Ovary (tissue), 9 donors: Measurements from ENCODE around the gene LGR4. TPM values are rescaled to one million over a fixed set of nuclear protein-coding genes. Genes with fewer than 3 reads are reported as not detected.

Experiments
- DNase-seq, 5 donors: peaks; one replicate each; pipeline ENCODE4 v3.0.0-alpha.2; 2019 to 2020
- H3K27ac ChIP-seq, 2 donors: fragments of 200-600 bp; one replicate each; pipeline versions ENCODE4 v1.5.1 to v1.8.0; 2019 to 2022
- H3K27me3 ChIP-seq: fragments of 200-600 bp; one replicate; pipeline ENCODE4 v1.8.0; 2022
- H3K36me3 ChIP-seq: fragments of 200-600 bp; sonication (generic); one replicate; pipeline ENCODE4 v1.5.1; 2019
- H3K4me1 ChIP-seq: one replicate; pipeline ENCODE4 v1.8.1; 2013; ENCODE audit warnings: mild to moderate bottlenecking, moderate library complexity; ENCODE audit not compliant: insufficient read depth
- H3K4me3 ChIP-seq: fragments of 200-600 bp; sonication (generic); one replicate; pipeline ENCODE4 v1.5.1; 2017
- H3K9me3 ChIP-seq, 2 donors: fragments of 200-600 bp in 1 of 2; sonication (generic) in 1 of 2; one replicate each; pipeline versions ENCODE4 v1.5.1 to v1.8.1; 2013 to 2019; ENCODE audit warnings: mild to moderate bottlenecking in 1 of 2, moderate library complexity in 1 of 2
- CTCF ChIP-seq, 3 donors: fragments of 450-650 bp in 2 of 3; fragments of 200-600 bp in 1 of 3; IDR thresholded peaks; one replicate each; pipeline versions ENCODE4 v1.5.1 to v1.8.0; 2016 to 2022; ENCODE audit warnings: antibody characterized with exemption in 3 of 3, mild to moderate bottlenecking in 1 of 3
- EP300 ChIP-seq: sonication (generic); formaldehyde crosslinking; IDR thresholded peaks from one replicate; pipeline ENCODE4 v1.6.1; 2017; ENCODE audit warnings: antibody characterized with exemption
- POLR2A ChIP-seq: fragments of 450-650 bp; IDR thresholded peaks from one replicate; pipeline ENCODE4 v1.6.1; 2017; ENCODE audit warnings: antibody characterized with exemption, mild to moderate bottlenecking, moderate library complexity
- WGBS, 3 donors: extraction: QIAGEN DNeasy Blood & Tissue Kit in 1 of 3; methylation state at CpG; one replicate each; pipeline versions ENCODE4 v1.1.5 to v1.1.7; 2013 to 2017; 5-methylcytosine and 5-hydroxymethylcytosine counted together
- intact Hi-C, 4 donors: fragments of 100-400 bp; cut with DNase I; formaldehyde crosslinking; loops; one replicate each; pipeline versions ENCODE4 v1.11.0 to v1.15.1; 2022 to 2023
- polyA plus RNA-seq, 2 donors: library from polyadenylated mRNA; stranded (reverse); fragments of 200-250 nt in 1 of 2; fragments of 350-450 nt in 1 of 2; fragmentation: Illumina TruSeq in 1 of 2; extraction: RNeasy Lipid Tissue Mini Kit (QIAGEN cat#74804) in 1 of 2; gene quantifications; one replicate each; pipeline ENCODE4 v1.2.3, GENCODE V29; 2013 to 2014
- total RNA-seq, 7 donors: library from RNA; depleted of rRNA in 2 of 7; stranded (reverse); fragments of >200 nt in 2 of 7; fragmentation: NEBNext Ultra II Directional in 3 of 7; extraction: Animal tissue kit (Norgen Biotek cat#: 25700) in 3 of 7; gene quantifications; one replicate each; pipeline versions ENCODE4 v1.1.0 to v1.2.4, GENCODE V29; 2016 to 2023
- donor health status: DM: no; HTN: no; CAD: no; lungs with moderate emphysema.
- donor health status: DM: no; HTN: no; CAD: no.
- donor health status: Bipolar disorder and iron deficiency.
- donor health status: DM: yes; HTN: yes; CAD: no.
- donor health status: DM: no; HTN: no; CAD: no.
- donor health status: DM: yes; HTN: yes; CAD: no.

LGR4 gene
- total and polyA plus RNA-seq, 9 donors, result 15.3 to 51.1 (median 32.3) TPM

- H3K9me3 ChIP-seq, result no peaks in the 10 kb centered on the region
- H3K27me3 ChIP-seq, result no peaks in the 10 kb centered on the region
- H3K4me1 ChIP-seq, result peaks cover 5% of the 10 kb centered on the region
- WGBS, 3 donors, result 29 to 48% (median 39%) methylated on average over 3 of the region's 3 CpGs
- peak overlapping the region; percentile 8 for H3K4me3 ChIP-seq
- TF ChIP-seq CTCF (IDR thresholded peaks at IDR 0.05), result no peak
- TF ChIP-seq EP300, result no peak
- no peak for TF ChIP-seq POLR2A
- H3K27ac ChIP-seq, result no peak overlapping the region
- no peaks in the 10 kb centered on the region for H3K36me3 ChIP-seq
- intact Hi-C loops, result loop anchor here in 2 of 4 donors (10.0 kb wide), 1 partner anchor 75 kb away; no protein-coding TSS in a partner anchor
- DNase-seq, result no peak
These were observed 2.4 kb downstream of the LGR4 start for GRCh38 chr11:27470166-27470565.

GRCh38 chr11:27468995-27469695, 3.4 kb downstream of the LGR4 start:
- Histone ChIP-seq H3K27me3 (no peaks in the 10 kb centered on the region), H3K36me3 (no peaks in the 10 kb centered on the region), H3K9me3 (no peaks in the 10 kb centered on the region), H3K4me1 (peaks cover 7% of the 10 kb centered on the region), H3K4me3 (peak overlapping the region; percentile 4), H3K27ac (no peak overlapping the region)
- TF ChIP-seq POLR2A, result no peak
- no peak for TF ChIP-seq EP300
- no peak for TF ChIP-seq CTCF (IDR thresholded peaks at IDR 0.05)
- intact Hi-C loops, result loop anchor here in 1 of 4 donors (10.0 kb wide), 1 partner anchor 54 kb away; no protein-coding TSS in a partner anchor
- DNase-seq, result no peak
- 42 to 60% (median 42%) methylated on average over 8 of the region's 8 CpGs for WGBS, 3 donors

GRCh38 chr11:27468209-27468994, 4.2 kb downstream of the LGR4 start:
- DNase-seq, result no peak
- TF ChIP-seq CTCF (IDR thresholded peaks at IDR 0.05), result no peak
- TF ChIP-seq POLR2A, result no peak
- TF ChIP-seq EP300, result no peak
- Histone ChIP-seq H3K4me1 (peaks cover 10% of the 10 kb centered on the region), H3K9me3 (no peaks in the 10 kb centered on the region), H3K27me3 (no peaks in the 10 kb centered on the region), H3K36me3 (no peaks in the 10 kb centered on the region), H3K4me3 (no peak overlapping the region), H3K27ac (no peak overlapping the region)
- intact Hi-C loops, result loop anchor here in 1 of 4 donors (10.0 kb wide), 1 partner anchor 54 kb away; no protein-coding TSS in a partner anchor
- 34 to 65% (median 42%) methylated on average over 5 of the region's 5 CpGs for WGBS, 3 donors

- Histone ChIP-seq H3K4me3 (no peak overlapping the region), H3K27me3 (no peaks in the 10 kb centered on the region), H3K27ac (no peak overlapping the region), H3K4me1 (peaks cover 9% of the 10 kb centered on the region), H3K9me3 (no peaks in the 10 kb centered on the region), H3K36me3 (no peaks in the 10 kb centered on the region)
- DNase-seq, result no peak
- intact Hi-C loops, result loop anchor here in 1 of 4 donors (10.0 kb wide), 1 partner anchor 53 kb away; no protein-coding TSS in a partner anchor
- 87 to 91% (median 90%) methylated on average over 13 of the region's 13 CpGs for WGBS, 3 donors
- no peak for TF ChIP-seq POLR2A
- no peak for TF ChIP-seq CTCF (IDR thresholded peaks at IDR 0.05)
These were observed 5.2 kb downstream of the LGR4 start for GRCh38 chr11:27467181-27467913.
